ENCODE measurements around the gene ISCA2. TPM values are rescaled to one million over a fixed set of nuclear protein-coding genes. Genes with fewer than 3 reads are reported as not detected.

The ISCA2 gene
- total RNA-seq, 1 donor from 2014 or later = 42.4 TPM

DNA sequence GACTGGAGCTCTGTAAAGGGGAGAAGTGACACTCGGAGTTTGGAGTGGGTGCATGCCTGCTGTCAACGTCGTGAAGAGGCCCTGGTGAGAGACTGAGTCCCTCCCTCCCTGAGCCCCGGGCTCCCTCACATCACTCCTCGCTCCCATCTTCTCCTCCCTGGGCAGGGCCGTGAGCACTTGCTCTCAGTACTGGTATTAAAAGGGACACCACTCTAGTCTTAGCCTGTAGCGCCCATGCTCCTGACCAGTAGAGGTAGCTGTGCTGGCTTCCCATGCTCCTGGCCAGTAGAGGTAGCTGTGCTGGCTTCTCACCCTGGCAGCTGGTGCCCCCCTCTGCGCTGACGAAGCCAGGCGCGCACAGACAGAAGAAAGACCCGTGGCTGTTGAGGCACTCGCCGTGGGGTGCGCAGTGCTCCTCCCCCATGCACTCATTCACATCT, 14.7 kb downstream of the ISCA2 start:
- no peak for DNase-seq (ENCODE audit: low spot score)

DNA sequence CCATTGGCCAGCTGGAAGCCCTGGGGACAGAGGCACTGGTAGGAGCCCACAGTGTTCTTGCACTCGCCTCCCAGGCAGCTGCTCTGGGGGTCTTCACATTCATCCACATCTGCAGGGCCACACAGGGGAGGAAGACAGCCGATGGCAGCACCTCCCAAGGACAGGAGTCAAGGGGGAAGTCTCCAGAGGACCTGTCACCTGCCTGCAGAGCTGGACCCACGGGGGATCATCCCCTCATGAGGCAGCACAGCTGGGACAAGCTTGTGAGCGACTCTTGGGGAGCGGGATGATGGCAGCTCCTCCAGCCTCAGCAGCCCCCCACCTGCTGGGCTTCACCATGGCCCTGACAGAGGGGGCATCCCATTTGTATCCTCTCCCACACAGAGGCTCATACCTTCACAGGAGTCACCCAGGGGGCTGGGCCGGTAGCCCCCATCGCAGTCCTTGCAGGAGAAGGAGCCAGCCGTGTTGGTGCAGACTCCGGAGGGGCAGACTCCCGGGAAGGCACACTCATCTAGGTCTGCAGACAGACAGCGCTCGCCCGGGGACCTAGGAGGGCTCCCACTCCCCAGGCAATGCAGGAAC, 15.4 kb downstream of the ISCA2 start:
- DNase-seq (ENCODE audit: low spot score) = no peak

- no peak for DNase-seq (ENCODE audit: low spot score)
Observed at GRCh38 chr14:74509587-74510222, 16.1 kb downstream of the ISCA2 start.

- DNase-seq (ENCODE audit: low spot score) = peak; percentile 27
Observed at GRCh38 chr14:74510223-74510931, 16.8 kb downstream of the ISCA2 start.

DNA sequence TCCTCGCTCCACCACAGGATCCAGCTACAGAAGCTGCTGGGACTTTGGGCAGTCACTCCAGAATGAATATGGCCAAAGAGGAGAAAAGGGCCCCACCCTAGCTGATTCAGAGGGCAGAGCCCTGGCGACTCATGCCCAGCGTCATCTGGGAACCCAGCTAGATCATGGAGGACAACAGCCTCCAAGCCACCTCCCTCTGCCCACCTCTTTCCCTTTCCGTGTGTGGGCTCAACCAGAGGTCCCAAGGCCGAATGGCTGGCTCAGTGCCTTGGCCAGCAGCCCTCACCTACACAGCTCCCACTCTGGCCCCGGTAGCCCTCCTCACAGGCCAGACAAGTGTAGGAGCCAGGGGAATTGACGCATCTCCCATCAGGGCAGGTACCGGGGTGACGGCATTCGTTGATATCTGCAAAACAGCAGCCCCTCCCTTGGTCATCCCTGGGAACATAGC, 17.4 kb downstream of the ISCA2 start:
- peak; percentile 26 for DNase-seq (ENCODE audit: low spot score)

GRCh38 chr14:74511966-74512830, 18.6 kb downstream of the ISCA2 start:
- DNase-seq (ENCODE audit: low spot score) = no peak

DNA sequence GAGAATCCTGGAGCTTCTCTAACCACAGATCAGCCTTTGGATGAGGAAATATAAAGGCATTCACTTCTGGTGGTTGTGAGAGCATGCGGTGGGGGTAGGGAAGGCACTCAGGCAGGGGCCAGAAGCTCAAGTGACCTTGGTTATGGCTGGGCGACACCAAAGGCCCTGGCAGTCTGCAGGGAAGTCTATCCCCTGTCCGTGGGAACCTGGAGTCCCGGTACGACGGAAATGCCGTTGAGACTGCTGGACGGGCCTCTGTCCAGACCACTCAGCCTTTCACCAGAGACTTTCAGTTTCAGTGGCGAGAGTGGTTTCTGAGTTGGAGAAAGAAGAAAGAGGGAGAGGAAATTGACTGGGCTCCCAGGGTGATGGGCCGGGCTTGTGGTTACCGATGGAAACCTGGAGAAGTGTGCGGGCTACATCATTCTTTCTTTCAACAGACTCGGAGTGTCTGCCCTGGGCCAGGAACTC, 20.9 kb downstream of the ISCA2 start:
- peak; percentile 25 for DNase-seq (ENCODE audit: low spot score)

DNA sequence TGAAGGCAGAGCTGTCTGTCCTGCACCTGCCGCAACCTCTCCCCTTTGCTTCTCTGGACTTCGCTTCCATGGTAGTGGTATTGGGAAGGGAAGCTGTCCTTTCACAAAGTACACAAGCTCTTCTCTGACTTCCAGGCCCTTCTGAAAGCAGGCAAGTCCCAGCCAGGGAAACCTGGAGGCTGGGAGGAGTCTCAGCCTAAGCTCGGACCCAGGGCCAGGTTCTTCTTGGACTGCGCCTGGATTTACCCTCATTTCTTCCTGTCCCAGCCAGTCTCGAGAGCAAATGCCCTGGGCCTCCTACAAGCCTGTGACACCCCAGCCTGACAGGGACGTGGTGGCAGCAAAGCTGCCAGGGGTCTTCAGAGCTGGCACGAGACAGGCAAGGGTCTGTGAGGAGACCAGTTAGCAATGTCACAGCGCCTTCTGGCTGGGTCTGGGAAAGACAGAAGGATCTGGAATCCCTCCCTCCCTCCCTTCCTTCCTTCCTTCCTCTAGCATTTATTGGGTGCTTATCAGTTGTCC, 22.4 kb downstream of the ISCA2 start:
- no peak for DNase-seq (ENCODE audit: low spot score)

DNA sequence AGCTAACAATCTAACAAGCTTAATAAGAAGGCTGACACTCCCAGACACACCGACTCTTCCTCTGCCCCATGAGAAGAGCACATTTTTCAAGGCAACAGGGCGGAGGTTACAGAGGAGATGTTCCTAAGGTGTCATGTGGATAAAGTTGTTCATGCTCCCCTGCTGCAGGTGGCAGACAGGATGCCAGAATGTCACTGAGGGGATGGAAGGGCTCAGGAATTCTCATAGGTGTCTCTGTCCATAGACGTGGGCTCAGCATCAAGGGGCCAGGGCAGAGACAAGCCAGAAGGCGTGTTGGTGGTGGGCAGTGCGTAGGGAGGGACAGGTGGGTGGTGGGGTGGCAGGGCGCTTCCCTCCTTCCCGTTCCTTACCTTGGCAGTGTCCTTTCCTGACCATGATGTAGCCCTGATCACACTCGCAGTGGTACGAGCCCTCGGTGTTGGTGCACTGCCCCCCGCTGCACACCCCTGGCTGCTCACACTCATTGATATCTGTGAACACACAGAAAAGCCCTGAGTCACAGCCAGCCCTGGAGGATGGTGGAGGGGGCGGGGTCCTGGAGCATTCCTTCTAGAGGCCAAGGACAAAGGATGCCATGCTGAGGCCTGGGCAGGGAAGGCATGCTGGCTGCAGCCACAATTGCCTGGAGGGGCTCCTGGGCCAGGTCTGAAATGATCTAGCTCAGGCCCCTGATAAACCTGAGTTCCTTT, 23.0 kb downstream of the ISCA2 start:
- no peak for DNase-seq (ENCODE audit: low spot score)

GRCh38 chr14:74517731-74518130, 24.2 kb downstream of the ISCA2 start:
- DNase-seq (ENCODE audit: low spot score) = no peak

- no peak for DNase-seq (ENCODE audit: low spot score)
Observed at GRCh38 chr14:74518221-74518620, 24.7 kb downstream of the ISCA2 start.

DNA sequence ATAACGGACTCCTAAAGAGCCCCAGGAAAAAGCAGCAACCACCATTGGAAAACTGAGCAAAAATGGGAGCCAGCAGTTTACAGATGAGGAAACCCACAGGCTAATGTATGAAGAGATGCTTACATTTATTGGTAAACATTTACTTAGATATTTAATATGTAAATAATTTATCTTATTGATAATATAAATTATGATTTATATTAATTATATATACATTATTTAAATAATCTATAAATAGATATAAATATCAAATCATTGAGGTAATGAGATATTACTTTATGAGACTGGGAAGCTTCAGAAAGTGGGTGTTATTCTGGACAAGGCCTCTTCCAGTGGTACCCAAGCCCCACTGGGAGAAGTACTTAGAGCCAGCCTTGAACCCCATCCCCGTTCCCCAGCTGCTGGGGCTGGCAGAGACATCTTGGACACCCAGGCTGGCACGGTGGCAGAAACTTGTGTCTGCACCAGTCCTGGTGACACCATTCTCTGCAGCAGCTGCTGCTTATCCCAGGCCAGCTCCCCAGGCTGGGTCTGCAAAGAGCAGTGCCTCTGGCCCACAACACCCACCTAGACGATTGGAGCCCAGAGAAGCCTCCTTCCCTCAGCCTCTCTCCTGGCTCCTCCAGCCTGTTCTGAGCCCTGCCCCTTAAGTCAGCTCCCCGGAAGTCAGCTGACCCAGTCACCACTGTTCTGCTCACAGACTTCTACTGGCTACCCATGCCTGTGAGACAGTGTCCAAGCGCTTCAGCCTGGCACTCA, 25.9 kb downstream of the ISCA2 start:
- DNase-seq (ENCODE audit: low spot score) = no peak

- no peak for DNase-seq (ENCODE audit: low spot score)
Observed at GRCh38 chr14:74521756-74522155, 28.2 kb downstream of the ISCA2 start.

DNA sequence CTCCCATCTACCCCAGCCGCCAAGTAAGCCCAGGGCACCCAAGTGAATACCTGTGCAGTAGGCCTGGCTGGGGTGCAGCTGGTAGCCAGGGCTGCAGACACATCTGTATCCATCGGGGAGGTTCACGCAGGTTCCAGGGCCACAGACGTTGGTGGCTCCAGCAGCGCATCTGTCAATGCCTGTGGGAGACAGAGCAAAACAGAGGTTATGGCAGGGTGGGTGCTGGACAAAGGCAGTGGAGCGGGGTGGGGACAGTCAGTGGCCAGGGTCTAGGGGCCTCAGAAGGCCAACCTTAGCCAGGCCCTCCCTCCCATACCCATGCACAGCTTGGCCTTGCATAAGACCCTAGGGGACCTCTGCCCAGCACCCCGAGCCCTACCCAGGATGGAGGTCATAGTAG, 29.2 kb downstream of the ISCA2 start:
- no peak for DNase-seq (ENCODE audit: low spot score)

- no peak for DNase-seq (ENCODE audit: low spot score)
Observed at GRCh38 chr14:74524076-74524811, 30.7 kb downstream of the ISCA2 start.

- DNase-seq (ENCODE audit: low spot score) = no peak
Observed at GRCh38 chr14:74524812-74525135, 31.2 kb downstream of the ISCA2 start.

DNA sequence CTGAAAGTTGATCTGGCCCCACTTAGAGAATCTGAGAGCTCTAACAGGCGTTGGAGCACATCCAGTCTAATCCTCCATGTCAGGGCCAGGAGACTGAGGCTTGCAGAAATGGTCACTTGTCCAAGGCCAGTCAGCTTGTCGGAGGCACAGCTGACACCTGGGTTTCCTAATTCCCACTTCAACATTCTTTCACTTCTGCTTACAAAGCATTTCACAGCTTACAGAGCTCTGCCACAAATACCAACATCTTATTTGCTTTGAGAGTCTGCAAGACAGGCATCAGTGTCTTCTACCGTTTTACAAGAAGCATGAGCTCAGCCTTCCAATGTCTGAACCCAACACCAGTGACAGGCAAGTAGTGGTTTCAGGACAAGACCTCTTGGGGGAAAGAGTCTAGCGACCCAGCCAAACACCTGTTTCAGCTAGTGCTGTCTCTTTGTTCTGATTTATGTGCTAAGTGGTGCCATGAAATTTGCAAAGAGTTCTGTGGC, 31.8 kb downstream of the ISCA2 start:
- no peak for DNase-seq (ENCODE audit: low spot score)

DNA sequence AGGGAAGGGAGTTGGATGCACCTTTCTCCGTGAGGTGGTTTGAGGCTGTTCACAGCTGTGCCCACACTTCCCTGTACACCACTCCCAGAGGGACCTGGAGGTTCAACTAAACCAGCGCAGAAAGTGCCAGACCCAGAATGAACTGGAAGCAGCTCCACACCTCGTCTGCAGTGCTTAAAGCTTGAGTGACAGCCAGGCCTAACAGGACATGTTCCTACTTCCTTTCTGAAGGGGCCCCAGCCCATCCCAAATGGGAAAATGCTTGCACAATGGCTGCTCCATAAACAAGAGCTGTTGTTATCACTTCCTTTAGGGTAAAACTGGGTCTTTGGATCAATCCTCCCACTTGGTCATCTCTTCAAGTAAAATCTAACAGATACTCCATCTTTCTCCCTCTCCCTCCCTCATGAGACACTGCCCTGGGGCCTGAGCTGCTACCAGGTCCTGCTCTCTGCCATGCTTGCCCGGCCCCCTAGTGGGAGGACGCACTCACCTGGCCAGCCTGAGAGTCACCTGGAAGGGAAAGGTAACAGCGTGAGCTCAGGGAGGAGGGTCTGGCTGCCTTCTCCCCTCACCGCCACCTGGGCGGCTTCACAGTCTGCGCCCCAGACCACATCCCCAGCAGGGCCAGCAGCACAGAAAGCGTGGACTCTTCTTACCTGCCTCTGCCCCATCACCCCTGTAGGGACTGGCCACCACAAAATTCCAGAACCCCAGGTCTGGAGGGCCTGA, 33.5 kb downstream of the ISCA2 start:
- DNase-seq (ENCODE audit: low spot score) = no peak
